GM21367 (cell line): ENCODE measurements around the gene KITLG.
"Not testable (repeated sequence)": the region's sequence is repeated elsewhere in the genome, so short reads cannot be mapped to it uniquely, and the experiment has no call there.

Experiments used
- ATAC-seq: cut with Tn5 transposase; IDR thresholded peaks from one replicate; pipeline ENCODE4 v1.9.1; 2021; ENCODE audit not compliant: unreplicated experiment

The KITLG gene

DNA sequence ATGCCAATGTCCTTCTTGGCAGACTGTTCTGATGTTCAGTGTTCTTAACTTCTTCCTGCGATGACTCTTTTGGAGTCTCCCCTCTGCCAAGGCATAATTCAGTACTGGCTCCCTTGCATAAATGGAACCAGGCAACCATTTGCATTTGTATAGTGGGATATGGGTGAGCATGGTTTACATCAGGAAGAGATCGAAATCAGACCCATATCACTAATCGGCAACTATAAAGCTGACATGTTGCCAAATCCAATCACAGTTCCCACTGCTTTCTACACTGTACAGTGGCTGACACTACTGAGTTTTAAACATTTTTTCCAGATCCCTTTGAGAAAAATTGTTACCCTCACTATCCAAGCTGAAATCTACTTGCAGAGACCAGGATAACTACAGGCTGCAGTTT, 83.8 kb downstream of the KITLG start:
- ATAC-seq = no peak

DNA sequence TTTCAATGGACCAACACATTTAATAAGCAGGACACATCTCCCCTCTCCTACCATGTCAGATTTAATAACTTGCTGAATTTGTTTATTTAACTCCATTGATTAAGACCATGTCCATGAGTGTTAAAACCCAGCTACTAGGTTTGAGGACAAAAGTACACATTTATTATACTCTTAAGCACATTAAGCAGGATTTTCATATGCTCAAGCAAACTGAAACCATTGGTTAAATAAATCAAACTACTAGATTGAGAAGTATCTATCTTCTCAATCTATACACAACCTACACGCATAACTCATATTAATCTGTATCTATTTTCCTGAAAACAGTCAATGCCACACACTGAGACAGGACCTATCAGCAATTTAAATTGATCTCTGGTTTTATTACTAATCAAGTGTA, 85.2 kb downstream of the KITLG start:
- ATAC-seq = no peak

DNA sequence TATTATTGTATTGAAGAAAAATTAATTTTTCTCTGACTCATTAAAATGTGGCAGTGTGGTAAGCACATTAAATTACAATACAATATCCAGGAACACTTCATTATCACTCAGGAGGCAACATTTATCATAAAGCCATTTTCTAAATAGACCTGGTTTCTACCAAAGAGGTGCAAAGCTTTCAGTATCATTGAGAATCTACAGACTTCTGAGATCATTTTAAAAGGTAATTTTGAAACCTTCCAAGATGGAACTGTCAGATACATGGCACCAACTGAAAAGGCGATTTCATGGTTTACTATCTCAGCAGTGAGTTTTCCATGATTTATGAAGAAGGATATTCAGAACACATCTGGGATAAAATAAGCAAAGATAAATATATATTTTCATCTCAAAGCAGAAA, 85.8 kb downstream of the KITLG start:
- ATAC-seq = no peak

DNA sequence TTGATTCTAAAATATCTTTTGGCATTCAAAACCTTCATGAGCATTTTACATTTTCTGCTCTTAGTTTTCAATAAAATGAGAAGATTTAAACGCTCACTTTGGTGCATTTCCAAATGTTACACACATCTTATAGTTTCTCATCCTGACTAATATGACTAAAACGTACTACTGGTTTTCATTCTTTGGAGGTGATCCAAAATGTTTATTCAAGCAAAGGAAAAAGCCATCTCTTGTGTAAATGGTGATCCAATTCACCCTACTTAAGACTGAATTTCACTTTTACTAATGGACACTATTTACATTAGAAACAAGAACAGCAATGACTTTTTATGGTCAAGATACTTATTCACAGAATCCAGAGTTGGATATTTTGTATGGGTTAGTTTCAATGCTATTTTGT, 86.6 kb downstream of the KITLG start:
- no peak for ATAC-seq

DNA sequence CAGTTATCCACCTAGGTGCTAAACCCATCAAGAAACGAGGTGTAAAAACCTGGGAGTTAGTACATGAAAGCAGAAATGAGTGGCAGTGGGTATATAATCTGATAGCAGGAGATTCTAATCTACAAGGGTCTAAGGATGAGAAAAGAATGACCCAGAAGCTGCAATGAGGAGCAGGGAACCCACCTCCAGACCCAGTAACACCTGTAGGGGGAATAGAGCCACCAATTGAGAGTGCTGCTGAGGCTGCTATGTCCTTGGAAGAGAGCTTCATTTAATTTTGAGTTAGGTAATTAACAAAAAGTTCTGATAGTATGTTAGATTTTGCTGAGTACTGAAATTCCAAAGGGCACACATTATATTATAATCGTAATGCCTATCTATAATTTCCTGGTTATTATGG, 89.8 kb downstream of the KITLG start:
- ATAC-seq = no peak

DNA sequence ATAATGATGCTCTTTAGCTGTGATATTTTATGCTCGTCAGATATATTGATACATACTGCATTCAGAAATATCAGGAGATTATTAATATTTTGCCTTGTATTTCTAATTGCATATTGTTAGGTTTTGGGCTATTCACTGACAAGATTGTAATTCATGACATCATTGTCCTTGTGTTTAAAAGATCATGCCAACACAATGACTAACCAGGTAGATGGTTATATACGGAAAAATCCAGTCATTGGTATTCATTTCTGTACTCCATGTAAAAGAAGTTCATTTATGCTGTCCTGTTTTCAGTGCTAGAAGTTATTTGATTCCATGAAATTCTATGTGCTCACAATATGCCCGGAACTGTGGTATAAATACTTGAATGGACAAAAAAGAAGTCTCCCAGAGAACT, 107.5 kb downstream of the KITLG start:
- no peak for ATAC-seq

DNA sequence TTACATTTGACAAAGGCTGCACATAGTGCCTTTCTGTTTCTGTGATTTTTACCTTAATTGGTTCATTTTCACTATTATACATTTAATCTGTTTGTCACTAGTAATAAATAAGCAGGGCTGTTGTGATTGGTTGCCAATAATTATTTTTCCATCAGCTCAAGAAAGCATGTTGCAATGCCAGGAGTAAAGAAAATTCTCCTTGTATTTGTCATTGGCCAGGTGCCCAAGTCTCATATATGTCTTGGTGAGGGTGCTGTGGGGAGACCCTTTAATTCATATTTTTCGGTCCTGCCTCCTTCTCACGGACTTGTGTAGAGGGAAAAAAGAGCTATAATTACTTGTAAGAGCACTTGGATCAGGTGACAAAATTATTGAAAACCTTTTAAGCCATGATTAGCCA, 108.0 kb downstream of the KITLG start:
- no peak for ATAC-seq

DNA sequence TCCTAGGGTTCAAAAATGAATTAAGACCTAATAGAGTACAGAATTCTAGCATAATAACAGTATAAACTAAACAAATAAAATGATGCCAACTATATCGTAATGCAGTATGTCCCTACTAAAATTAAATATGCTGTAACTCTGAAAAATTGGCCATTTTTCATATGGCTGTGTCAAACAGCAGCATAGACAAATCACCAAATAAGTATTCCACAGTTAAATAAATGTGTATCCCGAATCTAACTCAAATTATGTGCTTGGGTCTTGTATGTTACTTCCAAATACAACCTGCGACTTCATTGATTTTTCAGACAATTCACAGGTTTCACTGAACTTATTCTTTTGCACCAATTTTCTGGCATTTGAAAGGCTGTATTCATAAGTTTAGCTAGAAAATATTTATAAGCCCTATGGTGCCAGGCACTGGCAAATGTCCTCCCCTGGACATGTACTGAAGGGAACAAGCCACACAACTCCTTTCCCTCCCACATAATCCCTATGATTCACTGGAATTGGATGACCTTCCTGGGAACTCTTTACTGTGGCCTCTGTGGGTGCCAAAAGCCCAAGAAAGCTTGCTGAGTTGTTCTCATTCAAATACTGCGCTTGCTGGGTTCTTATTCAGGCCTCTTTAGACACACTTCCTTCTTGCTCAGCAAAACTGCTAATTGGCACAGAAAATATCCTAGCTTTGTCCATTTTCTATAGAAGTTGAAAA, 108.8 kb downstream of the KITLG start:
- no peak for ATAC-seq

DNA sequence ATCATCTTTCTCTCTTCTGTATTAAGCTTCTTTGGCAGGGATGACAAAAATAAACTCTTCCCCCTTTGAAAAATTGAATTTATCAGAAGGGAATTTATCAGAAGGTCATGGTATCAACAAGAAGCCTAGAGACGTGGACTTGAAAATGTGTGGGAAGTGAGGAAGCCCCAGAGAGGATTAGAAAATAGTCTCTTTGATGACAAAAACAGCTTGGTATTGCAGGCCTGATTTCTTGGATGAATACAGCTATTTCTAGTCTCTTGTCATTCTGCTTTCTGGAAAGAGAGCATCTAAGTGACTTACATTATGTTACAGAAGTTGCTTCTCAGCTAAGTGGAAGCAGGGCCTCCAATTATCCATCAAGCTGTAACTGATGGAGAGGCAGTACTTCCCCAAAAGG, 111.1 kb downstream of the KITLG start:
- ATAC-seq = no peak

DNA sequence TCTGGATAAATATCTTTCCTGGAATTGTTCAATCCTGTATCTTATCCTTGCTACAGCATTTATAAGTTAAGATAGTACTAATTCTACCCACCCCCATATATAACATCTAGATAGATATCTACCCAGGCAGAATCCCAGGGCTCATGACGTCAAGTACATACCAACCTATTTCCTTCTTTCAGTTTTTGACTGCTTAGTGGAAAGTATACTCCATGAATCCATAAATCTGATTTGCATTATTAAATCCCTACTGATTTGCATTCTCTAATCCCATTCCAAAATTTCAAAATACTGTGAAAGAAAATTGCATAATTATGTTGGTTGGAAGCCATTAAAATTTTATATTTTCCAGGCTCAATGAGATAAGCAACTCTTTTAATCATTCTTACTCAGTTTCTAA, 111.7 kb downstream of the KITLG start:
- ATAC-seq = no peak

DNA sequence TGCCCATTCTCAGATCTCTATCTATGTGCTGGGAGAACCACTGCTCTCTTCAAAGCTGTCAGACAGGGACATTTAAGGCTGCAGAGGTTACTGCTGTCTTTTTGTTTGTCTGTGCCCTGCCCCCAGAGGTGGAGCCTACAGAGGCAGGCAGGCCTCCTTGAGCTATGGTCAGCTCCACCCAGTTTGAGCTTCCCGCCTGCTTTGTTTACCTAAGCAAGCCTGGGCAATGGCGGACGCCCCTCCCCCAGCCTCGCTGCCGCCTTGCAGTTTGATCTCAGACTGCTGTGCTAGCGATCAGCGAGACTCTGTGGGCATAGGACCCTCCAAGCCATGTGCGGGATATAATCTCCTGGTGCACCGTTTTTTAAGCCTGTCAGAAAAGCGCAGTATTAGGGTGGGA, 113.6 kb downstream of the KITLG start:
- not testable (repeated sequence) for ATAC-seq

DNA sequence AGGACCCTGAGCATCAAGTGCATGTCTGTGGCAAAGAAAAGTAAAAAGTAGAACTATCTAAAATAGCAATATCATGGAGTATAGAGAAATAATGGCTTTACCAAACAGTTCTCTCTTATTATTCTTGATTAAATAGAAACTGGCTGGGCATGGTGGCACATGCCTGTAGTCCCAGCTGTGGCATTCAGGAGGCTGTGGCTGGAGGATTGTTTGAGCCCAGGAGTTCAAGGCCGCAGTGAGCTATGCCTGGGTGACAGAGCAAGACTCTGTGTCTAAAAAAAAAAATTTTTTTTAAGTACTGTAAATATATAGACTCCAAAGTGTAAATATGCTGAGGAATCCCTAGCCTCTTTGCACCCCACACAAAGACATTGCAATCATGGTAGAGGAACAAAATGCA, 121.9 kb downstream of the KITLG start:
- no peak for ATAC-seq

DNA sequence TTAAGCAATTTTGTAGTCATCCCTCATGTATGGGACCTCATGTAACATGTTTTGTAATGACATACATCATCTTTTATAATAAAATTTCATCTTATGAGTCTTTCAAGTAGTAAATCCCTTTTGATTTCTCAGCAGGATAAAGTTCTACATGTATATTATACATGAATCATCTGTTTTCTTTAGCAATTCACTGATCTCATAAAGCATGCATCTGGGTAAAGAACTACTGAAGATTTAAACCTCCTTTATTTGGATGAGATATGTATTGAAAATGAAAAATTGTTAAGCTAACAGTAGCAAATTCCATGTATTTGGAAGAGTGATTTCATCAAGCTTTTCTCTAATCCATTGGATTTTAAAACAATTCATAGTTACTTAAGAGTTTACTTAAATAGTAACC, 126.9 kb downstream of the KITLG start:
- ATAC-seq = no peak

DNA sequence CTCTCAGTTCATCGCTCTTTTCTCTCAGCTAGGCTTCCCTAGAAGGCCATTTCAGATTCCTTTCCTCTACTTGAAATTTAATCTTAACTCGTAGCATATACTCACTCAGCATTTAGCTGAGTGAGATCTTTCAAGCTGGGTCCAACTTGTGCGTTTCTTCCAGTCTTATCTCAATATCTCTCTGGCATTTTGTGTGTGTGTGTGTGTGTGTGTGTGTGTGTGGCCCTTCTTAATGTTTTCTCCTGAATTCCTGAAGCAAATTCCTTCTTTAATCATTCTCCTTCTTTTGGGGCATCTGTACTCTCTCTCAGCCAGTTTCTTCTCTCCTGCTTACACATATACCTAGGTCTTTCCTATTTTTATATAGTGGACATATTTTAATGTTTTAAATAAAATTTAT, 129.1 kb downstream of the KITLG start:
- no peak for ATAC-seq

DNA sequence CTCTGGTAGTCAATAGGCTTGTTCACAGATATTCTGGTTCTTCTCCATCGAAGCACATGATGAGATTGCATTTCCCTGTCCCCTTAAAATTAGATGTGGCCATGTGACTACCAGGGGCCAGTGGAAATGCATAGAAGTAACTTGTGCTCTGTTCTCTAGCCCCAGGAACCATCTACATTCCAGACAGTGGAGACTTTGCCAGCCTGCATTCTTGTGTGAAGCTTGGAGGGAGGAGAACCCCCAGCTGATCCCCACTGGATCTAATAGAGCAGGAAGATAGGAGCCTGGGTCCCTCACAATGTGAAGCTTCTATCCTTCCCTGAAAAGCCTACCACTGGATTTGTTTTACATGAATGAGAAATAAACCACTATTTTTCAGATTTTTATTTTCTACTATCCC, 130.1 kb downstream of the KITLG start:
- ATAC-seq = no peak

DNA sequence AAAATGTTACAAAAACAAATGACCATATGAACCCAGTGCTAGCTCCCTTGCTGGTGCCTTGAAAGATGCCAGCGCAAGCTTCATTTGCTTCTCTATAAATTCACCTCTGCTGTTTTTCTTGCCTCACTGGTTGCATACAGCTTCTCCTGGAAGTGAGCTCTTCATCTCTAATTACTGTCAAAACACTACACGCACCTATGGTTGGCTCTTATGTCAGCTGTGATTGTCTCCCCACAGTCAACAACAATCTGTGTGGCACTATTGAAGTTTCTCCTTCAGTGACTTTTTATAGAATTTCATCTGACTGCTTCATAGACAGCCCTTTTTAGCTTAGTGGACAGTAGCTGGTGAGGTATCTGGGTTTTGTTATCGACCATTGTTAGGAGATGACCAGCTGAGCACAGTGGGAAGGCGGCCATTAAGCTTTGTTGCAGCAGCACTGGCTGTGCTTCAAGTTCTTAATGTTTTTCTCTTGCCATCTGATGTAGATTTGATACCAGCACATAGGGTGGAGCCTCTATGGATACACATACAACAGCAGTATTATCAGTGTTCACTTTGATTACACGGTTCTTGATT, 131.8 kb downstream of the KITLG start:
- ATAC-seq = no peak

DNA sequence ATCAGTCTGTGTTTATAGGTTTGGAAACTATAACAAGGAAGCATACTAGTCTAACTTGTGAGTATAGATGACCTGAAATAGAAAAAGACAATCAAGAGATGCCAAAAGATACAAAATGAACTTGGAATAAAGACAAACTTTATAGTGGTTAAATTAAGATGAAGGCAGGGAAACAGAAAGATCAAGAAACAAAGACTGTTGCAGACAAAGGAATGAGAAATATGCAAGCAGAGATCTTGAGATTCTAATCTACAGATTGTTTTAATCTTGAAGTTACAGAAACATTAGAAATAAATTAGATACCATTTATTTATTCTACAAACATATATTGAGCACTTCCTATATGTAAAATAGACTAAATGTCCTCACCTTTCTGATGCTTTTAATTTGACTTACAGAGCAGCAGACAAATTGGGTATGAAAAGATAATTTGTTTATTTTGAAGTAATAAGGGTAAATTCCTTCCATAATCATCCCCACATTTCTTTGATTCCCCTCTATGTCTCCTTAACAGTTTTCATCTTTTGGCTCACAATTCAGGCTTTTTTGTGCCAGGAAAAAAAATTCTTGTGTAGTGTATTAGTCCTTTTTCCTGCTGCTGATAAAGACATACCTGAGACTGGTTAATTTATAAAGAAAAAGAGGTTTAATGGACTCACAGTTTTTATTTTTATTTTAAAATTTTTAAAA, 134.4 kb downstream of the KITLG start:
- ATAC-seq = no peak

DNA sequence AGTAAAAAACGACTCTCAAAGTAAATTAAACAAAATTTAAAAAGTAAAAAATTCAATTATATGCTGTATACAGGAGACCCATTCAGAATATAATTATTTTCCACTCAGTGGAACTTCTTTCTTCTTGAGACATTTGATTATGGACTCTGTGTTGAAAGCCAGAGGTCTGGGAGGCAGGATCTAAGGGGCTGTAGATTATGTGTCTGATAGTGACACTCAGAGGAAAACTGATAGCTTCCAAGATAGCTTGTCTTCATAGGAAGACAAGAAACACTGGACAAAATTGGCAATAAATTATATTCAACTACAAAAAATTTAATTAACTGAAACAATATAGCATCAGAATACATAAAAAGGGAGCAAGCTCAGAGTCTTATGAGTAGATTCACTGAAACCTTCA, 135.8 kb downstream of the KITLG start:
- no peak for ATAC-seq
